ENCODE results near the gene GNGT2.
"Not testable (repeated sequence)": the region's sequence is repeated elsewhere in the genome, so short reads cannot be mapped to it uniquely, and the experiment has no call there.

The GNGT2 gene

DNA sequence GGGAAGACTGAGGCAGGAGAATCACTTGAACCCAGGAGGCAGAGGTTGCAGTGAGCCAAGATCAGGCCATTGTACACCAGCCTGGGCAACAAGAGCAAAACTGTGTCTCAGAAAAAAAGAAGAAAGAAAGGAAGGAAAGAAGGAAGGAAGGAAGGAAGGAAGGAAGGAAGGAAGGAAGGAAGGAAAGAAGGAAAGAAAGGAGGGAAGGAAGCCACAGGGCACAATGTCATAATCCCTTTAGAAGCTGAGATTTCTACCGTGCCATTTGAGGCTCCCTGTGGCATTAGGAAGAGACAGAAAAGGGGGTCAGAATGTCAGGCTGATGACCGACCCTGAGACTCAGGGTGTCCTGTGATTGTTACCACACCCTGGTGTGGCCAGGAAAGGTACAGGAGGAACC is 6.6 kb downstream of the GNGT2 start:
- no peak for DNase-seq

DNA sequence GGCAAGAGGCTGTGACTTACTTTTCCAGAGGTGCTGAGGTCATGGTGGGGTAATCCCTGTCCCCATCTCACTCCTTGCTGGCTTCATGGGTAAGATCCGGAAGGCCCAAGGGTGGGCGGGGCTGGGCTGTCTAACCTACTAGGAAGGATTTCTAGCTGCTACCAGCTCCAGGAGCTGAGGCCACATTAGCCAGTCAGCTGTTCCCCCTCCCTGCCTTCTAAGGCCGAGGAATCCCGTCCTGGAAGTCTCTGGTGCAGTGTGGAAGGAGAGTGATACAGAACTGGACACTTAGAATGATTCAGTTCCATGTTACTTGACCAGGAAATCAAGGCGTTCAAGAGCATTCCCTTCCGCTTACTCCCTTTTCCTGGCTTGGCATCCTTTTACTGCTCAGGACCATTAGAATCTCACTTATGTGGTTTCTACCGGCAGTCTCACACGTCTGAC is 8.9 kb downstream of the GNGT2 start:
- DNase-seq: no peak

DNA sequence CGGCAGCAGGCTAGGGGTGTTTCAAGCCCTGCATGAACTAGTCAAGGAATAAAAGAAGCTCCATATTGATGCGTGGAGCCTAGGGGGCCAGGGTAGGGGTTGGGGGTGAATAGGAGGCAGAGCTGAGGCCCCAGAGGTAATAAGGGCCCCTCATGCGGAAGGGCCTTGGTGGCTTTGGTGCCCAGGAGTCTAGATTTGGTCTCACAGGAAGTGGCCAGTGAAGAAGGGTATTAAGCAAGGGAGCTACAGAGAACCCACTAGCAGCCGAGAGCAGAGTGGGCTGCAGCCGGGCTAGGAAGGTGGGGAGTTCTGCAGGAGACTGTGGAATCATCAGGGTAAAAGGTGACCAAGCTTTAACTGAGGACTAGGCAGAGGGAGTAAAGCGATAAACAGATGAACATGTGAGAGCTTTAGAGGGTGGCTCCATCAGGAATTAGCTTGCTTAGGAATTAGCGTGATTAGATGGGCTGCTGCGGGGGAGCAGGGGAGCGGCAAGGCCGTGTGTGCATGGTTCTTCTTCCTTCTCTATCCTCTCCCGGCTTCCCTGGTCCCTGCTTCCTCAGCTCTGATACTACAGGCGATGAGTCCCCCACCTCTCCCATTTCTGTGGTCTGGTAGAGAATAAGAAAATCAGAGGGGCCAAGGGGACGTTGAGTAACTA is 9.8 kb downstream of the GNGT2 start:
- DNase-seq: no peak

DNA sequence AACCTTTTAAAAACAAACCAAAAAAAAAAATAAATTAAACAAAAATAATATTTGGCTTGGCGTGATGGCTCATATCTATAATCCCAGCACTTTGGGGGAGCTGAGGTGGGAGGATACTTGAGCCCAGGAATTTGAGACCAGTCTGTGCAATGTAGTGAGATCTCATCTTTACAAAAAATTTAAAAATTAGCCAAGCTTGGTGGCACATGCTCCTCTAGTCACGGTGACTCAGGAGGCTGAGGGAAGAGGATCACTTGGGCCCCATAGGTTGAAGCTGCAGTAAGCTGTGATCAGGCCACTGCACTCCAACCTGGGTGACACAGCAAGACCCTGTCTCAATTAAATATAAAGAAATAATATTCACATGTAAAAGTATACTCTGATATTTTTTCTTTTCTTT is 12.2 kb downstream of the GNGT2 start:
- peak; percentile 44 to 62 for DNase-seq

DNA sequence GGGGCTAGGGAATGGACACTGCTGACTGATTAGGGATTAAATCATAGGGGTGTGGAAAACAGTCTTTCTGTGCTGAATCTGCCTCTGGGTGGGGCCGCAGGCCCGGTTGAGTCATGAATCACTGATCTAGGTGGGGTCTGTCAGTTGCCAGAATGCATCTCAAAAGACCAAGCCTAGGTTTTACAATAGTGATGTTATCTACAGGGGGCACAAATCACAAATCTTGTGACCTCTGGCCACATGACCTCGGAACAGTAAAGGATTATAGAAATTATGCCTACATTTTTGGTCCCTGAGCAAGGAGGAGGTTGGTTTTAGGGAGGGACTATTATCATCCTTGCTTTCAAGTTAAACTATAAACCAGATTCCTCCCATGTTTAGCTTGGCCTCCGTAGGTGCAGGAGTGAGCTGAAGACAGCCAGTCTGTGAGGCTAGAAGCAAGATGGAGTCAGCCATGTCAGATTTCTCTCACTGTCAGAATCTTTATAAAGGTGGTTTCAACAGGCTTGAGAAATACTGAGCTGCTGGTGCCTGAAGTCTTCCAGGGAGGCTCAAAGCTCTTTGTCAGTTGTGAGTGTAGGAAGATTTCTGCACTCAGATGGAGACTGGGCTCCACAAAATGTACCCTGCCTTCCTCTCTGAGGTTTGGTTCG is 12.9 kb downstream of the GNGT2 start:
- no peak for DNase-seq

DNA sequence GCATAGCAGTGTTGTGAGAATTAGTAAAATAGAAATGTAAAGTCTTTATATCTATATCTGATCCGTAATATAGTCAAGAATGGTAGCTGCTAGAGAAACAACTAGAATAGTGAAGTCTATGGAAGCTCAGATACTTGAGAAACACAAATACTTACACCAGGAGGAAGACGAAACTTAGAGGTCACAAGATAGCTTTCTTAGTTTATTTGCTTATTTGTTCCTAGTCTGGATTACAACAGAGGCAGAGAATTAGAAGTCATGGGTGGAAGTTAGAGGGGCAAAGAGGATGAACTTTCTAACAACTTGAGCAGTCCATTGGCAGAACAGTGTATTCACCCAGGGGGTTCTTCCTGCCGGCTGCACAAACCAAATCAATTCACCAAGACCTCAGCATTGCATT is 13.9 kb downstream of the GNGT2 start:
- DNase-seq: peak; percentile 40 to 61

DNA sequence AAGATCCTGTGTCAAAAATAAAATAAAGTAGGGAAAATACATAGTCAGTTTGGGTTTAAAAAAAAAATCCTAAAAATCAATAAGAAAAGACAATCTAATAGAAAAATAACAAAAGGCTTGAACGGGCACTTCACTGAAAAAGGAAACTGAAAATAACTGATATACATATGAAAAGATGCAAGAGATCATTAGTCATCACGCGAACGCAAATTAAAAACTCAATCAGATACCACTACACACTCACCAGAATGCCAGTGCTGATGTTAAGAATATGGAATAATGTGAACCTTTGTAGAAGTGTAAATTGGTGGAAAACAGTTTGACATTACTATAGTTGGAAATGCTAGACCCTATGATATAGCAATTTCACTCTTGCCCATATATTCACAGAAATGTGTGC is 14.6 kb downstream of the GNGT2 start:
- DNase-seq: no peak

DNA sequence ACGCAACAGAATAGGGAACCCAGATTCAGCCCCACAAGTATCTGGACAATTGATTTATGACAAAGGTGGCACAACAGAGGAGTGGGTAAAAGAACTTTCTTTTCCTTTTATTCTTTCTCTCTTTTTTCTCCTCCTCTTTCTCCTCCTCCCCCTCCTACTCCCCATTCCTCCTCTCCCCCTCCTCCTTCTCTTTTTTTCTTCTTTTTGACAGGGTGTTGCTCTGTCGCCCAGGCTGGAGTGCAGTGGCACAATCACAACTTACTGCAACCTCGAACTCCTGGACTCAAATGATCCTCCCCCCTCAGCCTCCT is 16.1 kb downstream of the GNGT2 start:
- no peak for DNase-seq

DNA sequence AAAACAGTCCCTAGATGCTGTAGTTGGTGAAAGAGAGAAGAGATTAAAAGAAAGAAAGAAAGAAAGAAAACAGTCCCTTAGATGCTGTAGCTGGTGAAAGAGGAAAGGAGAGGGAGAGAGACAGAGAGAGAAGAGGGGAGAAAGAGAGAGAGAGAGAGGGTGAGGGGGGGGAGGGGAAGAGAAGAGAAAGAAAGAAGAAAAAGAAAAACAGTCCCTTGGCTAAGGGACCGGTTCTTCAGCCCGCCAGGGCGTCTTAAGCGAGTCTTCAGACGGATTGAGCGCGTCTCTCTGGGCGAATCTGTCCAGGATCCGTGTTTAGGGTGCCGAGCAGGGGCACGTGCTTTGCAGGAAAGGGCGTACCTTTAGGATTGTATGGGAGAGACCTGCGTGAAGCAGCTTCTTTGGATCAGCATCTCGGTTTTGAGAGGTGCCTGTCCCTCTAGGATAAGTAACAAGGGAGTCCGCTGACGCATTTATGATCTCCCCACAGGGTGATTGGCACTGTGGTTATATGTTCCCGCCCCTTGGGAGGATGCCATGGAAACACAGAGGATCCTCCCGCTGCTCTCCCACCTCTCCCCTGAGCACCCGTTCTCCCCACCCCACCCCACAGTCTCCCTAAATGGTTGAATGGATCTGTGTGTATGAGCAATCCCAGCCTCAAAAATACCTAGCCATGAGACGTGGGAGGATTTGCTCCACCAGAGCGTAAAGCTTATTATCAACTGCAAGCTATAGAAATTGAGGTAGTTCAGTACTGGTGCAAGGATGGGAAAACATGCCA is 16.7 kb downstream of the GNGT2 start:
- DNase-seq: peak; percentile 70 to 71

DNA sequence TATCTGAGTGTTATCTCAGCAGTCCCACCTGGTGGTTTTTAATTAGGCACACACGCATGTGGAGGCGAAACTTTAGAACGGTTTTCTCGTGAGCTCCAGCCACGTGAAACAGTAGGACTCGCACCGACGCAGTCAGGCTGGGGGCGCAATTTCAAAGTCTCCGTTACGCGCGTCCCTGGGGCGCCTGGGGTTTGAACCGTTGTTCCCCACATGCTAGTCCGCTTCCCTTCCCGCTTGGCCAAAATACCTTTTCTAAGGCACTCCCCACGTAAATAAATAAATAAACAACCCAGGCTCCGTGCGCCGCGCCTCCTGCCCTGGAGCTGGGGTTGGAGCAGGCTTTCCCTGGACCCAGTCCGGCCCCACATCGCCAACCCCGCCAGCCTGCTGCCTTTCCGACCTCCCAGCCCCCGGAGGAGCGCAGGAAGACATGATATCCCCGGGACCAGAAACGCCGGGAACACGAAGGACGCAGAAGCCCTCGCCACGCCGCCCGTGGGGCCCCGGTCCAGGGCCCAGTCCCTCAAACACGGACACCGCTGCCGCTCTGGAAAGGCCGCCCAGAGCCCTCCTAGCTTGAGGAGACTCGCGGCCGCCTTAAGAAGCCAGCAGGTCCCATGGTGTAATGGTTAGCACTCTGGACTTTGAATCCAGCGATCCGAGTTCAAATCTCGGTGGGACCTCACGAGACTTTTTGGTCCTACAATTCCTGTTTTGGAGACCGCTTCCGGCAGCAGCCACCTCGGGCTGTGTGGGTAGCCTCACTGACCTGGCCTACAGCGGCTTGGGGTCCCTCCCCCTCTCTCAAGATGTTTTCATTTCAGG is 18.2 kb downstream of the GNGT2 start:
- peak; percentile 93 to 94 for DNase-seq

DNA sequence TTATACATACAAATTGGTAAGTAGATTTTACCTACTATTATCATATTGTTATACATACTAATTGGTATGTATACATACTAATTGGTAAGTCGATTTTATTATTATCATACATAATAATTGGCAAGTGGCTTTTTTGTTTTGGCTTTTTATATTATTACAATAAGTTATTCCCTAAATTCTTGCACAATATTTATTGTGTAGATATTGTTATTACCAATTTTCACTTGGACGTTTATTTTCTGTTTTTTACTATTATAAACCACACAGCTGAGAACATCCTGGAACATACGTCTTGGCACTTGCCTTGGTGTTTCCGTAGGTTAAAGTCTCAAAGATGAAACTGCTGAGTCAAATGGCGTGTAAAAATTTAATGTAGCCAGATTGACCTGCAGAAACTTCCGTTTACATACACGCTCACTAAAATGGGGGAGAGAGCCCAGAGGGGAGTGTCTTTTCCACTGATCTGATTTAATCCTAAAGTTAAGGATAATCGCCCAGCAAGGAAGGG is 18.9 kb downstream of the GNGT2 start:
- DNase-seq: no peak

DNA sequence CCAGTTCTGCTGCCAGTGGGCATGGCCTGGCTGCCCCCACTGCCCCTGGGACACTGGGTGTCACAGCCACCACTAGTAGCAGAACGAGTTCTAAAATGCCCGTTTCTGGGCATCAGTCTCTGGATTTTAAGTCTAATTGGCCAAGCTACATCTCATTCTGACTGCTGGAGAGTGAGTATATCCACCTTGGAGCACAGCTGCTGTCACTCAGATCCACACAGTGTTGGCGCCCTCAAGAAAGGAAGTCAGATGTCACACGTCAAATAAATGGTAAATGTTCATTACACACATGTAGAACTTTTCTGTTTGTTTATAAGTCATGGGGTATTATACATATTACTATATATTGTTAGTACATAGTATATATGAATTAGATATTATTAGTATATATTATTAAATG is 19.4 kb downstream of the GNGT2 start:
- DNase-seq: no peak

DNA sequence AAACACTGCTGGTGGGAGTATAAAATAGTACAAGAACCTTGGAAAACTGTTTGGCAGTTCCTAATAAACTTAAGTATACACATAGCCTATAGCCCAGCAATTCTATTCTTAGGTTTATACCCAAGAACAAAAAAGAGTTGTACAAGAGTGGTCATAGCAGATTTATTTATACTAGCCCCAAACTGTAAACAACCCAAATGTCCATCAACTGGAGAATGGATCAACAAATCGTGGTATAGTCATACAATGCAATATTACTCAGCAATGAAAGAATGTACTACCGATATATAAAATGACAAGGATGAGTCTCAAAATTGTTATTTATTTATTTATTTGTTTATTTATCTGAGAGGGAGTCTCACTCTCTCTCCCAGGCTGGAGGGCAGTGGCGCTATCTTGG is 23.1 kb downstream of the GNGT2 start:
- DNase-seq: no peak

DNA sequence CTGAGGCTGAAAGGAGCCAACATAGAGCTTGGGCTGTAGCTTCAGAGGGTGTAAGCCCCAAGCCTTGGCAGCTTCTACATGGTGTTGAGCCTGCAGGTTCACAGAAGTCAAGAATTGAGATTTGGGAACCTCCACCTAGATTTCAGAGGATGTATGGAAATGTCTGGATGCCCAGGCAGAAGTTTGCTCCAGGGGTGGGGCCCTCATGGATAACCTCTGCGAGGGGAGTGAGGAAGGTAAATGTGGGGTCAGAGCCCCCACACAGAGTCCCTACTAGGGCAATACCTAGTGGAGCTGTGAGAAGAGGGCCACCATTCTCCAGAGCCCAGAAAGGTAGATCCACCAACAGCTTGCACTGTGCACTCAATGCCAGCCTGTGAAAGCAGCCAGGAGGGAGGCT is 25.0 kb downstream of the GNGT2 start:
- DNase-seq: not testable (repeated sequence)

DNA sequence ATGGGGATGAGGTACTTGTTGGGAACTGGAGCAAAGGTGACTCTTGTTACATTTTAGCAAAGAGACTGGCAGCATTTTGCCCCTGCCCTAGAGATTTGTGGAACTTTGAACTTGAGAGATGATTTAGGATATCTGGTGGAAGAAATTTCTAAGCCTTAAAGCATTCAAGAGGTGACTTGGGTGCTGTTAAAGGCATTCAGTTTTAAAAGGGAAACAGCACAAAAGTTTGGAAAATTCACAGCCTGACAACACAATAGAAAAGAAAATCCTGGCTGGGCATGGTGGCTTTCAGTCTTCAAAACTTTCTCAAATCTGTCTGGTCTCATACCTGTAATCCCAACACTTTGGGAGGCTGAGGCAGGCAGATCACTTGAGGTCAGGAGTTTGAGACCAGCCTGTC is 25.9 kb downstream of the GNGT2 start:
- DNase-seq: not testable (repeated sequence)

DNA sequence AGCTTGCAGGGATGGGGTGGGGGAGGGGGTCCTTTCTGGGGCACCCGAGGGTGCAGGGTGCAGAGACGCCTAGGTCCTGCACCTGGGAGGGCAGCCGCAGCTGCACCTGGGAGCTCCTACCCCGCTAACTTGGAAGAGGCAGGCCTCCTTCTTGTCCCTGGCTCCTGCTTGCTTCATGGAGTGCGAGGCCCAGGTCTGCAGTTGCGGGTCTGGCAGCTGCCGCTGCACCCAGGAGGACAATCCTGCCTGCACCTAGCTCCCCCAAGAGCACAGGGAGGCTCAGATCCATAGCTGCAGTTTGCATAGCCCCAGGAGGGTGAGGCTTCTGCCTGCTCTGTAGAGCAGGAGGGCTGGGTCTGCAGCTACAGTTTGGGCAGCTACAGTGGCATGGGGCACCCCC is 26.6 kb downstream of the GNGT2 start:
- DNase-seq: no peak

DNA sequence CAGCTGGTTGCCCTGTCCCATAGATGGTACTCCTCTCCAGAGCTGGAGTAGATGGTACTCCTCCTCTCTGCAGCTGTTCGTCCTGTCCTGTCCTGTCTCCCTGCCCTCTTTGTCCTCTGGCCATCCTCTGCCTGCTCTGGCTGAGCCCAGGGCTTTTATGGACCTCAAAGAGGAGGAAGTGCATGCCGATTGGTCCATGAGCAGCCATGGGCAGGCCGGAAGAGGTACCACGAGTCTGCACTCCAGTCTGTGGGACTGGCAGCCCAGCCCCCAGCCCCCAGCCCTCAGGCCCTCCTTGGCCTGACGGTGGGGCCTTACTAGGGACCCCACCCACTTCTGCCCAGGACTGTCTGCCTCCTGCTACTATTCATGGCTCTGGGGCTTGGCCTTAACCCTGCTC is 27.0 kb downstream of the GNGT2 start:
- no peak for DNase-seq

DNA sequence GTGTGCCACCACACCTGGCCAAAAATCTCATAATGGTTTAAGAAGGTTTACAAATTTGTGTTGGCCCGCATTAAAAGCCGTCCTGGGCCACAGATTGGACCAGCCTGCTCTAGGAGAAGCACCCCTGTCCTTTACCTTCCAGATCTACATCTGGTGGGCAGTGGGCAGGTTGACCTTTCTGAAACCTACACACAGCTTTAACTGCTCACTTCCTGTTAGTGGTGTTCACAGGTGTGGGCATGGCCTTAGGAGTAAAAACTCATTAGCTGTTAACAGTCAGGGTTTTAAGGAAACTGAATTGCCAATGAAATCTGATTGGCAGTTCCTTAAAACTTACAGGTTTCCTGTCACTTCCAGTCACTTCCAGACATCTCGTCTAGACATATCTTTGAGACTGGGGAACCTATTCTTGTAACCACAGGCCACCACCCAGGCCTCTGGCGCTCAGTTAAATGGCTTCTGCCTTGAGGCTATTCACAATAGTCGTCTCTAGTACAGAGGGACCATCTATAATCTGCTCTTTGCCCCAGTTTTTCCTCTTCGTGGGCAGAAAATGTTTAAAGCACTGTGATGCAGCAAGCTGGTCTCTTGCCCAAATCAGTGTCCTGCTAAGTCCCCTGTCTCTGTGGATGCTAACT is 29.3 kb downstream of the GNGT2 start:
- no peak for DNase-seq

DNA sequence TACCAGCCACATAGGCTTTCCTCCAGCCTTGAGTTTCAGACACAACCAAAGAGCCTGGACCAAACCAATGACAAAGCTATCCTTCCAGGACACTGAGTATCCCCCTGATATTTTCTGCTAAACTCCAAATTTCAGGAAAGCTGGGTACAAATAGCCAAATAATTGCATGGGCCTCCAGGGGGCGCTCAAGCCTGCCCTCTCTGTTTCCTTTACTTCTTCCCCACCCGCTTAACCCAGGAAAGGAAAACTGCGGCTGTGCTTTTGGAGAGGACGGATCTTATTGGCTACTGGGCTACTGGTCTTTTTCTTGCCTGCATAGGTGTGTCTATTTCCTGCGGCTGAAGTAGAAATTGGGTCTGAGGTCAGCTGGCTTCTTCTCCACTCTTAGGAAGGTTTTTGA is 30.1 kb downstream of the GNGT2 start:
- DNase-seq: peak; percentile 65 to 74

DNA sequence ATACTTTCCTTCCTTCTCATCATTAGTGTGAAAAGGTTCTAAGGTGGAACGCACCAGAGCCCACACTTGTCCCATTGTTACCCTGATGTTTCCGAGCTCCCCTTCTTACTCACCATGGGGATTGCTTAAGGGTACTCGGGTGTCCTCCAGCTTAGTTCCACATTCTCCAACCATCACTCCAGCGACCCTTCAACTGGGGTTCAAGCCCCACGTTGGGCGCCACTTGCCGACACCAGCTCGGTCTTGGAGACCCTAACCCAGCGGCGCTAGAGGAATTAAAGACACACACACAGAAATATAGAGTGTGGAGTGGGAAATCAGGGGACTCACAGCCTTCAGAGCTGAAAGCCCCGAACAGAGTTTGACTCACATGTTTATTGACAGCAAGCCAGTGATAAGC is 34.4 kb downstream of the GNGT2 start:
- not testable (repeated sequence) for DNase-seq

DNA sequence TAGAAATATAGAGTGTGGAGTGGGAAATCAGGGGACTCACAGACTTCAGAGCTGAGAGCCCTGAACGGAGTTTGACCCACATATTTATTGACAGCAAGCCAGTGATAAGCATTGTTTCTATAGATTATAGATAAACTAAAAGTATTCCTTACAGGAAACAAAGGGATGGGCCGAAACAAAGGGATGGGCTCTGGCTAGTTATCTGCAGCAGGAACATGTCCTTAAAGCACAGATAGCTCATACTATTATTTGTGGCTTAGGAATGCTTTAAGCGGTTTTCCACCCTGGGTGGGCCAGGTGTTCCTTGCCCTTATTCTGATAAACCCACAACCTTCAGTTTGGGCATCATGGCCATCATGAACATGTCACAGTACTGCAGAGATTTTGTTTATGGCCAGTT is 39.7 kb downstream of the GNGT2 start:
- DNase-seq: not testable (repeated sequence)

DNA sequence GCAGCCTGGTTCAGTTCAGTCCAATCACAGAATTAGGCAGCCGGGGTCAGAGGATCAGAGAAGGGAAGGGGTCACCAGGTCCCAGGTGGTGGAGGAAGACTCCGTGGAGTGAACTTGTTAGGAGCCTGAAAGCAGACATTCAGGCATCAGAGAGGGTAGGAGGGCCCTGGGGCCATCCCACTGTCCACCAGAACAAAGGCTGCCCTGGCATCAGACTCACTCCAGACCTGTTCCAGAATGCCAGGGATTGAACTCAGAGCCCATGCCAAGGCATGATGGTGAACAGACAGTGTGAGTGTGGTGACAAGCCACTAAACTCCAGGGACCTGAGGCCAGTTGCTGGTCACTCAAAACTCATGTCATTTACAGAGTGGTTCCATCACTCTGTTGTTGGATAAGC is 40.2 kb downstream of the GNGT2 start:
- DNase-seq: no peak
